Kidney glomerular epithelial cell (primary cell): ENCODE measurements around the gene AIG1.
"Not testable (repeated sequence)": the region's sequence is repeated elsewhere in the genome, so short reads cannot be mapped to it uniquely, and the experiment has no call there.

Experiments used
- DNase-seq: peaks from one replicate; lab custom pipeline; 2025; lab: John Stamatoyannopoulos, UW

Gene AIG1

DNA sequence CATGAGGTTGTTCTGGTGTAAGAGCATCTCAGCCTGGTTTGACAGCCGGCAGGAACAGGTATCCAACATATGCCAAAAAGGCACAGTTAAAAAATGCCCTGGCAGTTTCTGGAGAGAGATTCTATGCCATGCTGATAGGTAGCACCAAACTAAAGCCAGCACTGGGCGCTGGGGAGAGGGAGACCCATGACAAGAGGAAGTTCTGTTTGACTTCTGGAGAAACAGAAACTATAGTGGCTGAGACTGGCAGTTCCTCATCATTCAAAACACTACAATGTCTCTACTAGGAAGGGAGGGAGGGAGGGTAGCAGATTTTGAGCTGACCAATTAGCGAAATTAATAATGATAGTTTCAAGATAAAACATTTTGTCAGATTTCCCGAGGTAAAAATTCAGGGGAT is 215.7 kb downstream of the AIG1 start:
- no peak for DNase-seq

DNA sequence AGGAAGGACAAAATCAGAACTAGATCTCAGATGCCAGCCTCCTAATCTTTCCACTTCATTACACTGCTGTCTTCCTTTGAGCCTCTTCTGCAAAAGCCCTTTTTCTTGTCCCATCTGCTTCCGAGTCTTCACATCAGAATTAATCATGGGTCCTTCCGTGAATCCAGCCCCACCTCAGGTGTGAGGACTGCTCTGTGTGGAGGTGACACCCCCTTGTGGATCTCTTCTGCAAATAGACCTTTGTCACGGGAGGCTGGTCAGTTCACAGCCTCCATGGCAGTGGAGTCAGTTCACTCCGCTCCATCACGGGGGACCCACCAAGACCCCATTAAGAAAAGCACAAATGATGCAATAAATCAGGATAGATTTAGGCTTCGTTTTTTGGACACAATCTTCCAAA is 218.7 kb downstream of the AIG1 start:
- no peak for DNase-seq

- DNase-seq: no peak
Observed at GRCh38 chr6:143283887-143284645, 223.4 kb downstream of the AIG1 start.

DNA sequence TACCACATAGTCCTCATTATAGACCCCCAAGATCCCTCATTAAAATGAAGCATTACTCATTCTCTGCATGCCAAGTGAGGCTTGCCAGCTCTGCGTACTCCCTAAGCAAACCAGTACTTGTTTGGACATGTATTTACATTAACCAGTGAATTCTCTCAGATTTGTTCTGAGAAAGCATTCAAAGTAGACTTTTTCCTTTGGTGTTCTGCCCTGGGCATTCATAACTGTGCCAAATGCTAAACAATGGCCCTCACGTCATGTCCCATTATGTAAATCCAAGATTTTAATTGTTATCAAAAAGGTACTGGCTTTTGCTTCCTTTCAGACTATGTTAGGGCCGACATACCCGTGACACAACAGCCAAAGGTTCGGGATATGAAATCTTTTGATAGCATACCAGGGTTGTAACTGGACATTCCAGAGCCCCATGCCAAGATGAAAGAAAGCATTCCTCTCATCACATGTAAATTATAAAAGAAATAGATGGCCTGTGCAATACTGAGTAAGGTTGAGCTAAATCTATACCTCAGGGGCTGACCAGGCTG is 225.6 kb downstream of the AIG1 start:
- DNase-seq: no peak

DNA sequence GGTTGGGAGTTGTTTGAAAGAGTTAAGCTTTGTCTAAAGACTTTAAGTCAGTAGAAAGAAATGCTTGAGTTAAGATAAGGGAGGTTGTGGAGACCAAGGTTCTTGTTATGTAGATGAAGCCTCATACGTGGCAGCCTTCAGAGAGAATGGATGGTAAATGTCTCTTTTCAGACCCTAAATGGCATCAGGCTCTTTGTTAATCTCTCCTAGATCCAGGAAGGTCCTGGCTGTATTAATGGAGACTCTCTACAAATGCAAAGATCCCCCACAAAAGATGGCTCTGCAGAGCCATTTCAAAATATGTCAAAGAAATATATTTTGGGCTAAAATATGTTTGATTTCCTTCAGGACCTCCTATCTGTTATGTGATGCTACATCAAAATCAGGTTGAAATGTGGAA is 228.2 kb downstream of the AIG1 start:
- no peak for DNase-seq

- no peak for DNase-seq
Observed at GRCh38 chr6:143290206-143290605, 229.5 kb downstream of the AIG1 start.

DNA sequence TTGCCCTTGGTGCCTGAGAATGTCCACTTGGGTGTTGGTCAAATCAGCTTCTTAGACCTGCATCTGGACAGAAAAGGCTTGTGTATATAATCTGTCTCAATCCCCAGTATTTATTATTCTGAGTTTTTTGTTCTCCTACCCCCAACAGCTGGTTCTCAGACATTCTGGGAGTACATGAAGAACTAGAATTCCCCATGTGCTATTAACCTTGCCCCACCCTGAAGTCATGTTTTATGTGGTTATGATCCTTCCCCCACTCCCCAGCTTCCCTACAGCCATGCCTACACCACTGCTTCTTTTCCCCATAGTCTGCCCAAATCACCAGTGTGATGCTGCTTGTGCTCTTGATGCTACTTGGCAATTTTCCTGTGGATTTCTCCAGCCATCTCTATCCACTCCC is 232.8 kb downstream of the AIG1 start:
- DNase-seq: no peak

- DNase-seq: no peak
Observed at GRCh38 chr6:143294265-143294860, 233.7 kb downstream of the AIG1 start.

DNA sequence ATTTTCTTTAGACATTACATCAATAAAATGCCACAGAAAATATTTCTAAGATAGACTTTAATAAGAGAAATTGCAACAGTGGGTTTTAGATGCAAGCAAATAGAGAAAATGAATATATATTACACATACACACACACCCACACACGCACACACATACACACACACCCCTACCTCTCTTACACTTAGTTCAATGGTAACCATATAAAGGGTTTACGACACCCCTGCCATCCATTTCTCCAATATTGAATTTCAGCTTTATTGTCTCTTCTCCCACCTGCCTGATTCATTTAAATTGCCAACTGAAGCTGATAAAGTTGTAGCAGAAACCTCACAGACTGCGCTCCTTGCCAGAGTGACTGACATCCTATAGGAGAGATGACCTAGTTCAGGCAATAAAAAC is 235.2 kb downstream of the AIG1 start:
- no peak for DNase-seq

DNA sequence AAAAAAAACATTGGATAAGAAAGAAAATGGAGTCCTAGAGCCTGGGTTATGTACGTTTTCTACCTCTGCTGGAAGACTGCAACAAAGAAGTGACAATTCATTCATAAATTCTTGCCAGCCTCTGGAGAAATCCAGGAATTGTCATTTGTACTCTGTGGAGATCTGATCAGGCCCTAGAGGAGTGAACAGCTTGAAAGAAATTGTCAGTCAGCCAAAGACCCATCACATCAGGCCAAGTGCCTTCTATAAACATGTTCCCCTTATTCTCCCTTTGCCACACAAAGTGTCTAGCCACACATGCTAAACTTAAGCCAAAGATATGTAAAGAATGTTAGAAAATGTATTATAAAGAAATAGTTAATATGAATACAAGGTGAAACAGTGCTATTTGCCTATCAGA is 237.4 kb downstream of the AIG1 start:
- no peak for DNase-seq

DNA sequence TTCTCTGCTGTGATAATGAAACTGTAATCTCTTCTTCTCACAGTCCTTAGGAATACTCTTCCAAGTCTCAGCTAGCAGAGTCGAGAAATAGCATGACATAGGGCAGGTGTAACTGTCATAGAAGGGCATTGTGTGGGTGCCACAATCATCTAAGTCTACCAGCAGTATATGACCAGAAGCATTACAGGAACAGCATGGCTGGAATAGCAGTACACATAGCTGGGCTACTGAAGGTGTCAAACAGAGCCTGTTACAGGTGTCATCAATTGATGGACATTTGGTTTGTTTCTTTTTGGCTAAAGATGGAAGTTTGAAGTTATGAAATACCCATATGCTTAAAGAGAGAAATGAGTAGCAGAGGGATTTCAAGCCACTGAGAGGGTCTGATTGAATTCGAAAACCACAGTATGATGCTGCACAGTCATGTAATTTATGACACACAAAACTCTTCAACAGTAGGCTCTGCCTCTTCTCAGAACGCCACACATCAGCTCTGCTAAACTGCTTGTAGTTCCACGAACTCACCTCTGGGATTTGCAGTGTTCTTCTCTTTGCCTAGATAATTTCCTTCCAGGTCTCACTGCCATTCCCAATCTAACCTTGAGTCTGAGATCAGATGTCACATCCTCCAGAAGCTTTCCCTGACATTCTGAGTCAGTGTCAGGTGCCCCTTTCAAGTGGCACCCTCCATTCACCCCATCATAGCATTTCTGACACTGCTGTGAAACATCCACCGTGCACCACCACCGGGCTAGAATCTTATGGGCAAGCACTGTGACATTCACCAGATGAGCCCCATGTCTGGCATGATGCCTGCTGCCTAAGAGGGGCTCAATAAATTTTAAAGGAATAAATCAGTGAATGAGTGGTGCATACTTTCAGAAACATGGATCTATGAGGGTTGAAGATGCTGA is 238.8 kb downstream of the AIG1 start:
- no peak for DNase-seq

- DNase-seq: no peak
Observed at GRCh38 chr6:143301188-143301587, 240.5 kb downstream of the AIG1 start.

DNA sequence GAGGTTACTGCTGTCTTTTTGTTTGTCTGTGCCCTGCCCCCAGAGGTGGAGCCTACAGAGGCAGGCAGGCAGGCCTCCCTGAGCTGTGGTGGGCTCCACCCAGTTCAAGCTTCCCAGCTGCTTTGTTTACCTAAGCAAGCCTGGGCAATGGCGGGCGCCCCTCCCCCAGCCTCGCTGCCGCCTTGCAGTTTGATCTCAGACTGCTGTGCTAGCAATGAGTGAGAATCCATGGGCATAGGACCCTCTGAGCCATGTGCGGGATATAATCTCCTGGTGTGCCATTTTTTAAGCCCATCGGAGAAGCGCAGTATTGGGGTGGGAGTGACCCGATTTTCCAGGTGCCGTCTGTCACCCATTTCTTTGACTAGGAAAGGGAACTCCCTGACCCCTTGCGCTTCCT is 247.1 kb downstream of the AIG1 start:
- not testable (repeated sequence) for DNase-seq

GRCh38 chr6:143313163-143313562 is 252.5 kb downstream of the AIG1 start:
- no peak for DNase-seq

DNA sequence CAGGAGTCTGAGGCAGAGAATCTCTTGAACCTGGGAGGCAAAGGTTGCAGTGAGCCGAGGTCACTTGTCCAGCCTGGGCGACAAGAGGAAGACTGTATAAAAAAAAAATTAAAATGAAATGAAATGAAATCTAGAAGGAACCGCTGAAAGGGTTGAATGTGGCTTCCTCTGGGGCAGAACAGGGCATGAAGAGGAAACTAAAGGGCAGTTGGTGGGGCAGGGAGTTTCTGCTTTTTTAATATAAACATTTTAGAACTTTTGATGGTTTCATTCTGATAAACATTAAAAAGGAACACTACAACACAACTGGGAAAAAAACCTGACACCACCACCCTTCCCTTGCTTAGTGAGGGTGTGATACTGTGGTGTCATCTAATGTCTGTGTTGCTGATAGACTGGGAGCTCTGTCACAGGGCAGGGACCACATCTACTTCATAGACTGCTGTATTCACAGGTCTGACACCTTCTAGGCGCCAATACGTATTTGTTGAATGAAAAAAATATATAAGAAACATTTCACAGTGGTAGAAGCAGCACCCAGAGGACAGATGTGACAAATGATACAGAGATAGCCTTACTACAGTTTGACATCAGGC is 260.9 kb downstream of the AIG1 start:
- no peak for DNase-seq

GRCh38 chr6:143322386-143322785 is 261.7 kb downstream of the AIG1 start:
- no peak for DNase-seq

- no peak for DNase-seq
Observed at GRCh38 chr6:143323729-143324470, 263.2 kb downstream of the AIG1 start.

GRCh38 chr6:143325379-143326140 is 264.9 kb downstream of the AIG1 start:
- peak; percentile 39 for DNase-seq

- DNase-seq: no peak
Observed at GRCh38 chr6:143328876-143329275, 268.2 kb downstream of the AIG1 start.

DNA sequence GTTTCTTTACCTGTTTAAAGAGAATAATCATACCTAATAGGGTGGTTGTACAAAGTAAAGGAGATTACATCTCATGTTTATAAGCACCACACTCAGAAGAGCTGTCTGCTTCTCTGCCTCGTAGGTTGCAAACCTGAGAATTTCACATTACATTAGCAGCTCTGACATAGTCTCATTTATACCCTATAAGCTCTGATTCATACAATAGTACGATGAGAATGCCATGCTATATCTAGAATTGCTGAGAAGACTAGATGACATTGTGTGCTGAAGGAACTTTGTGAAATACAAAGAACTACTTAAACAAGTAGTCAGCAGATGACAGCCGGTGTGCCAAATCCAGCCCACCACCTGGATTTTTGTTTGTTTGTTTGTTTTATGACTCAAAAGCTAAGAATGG is 268.6 kb downstream of the AIG1 start:
- DNase-seq: no peak

GRCh38 chr6:143331362-143331761 is 270.7 kb downstream of the AIG1 start:
- DNase-seq: no peak
